CD4-positive, alpha-beta T cell (primary cell): ENCODE results near the gene DDRGK1. TPM values are rescaled to one million over a fixed set of nuclear protein-coding genes. Genes with fewer than 3 reads are reported as not detected.

Experiments
- ATAC-seq: fragments of 200-7000 bp; cut with Tn5 transposase; one replicate; pipeline ENCODE4 v1.10.0; 2022; ENCODE audit warnings: mild to moderate bottlenecking; ENCODE audit not compliant: poor library complexity
- CTCF ChIA-PET: fragments of 350-600 bp; sonication (Branson Sonifier 250); formaldehyde crosslinking; loops from one replicate; lab custom pipeline; 2021; ENCODE audit warnings: antibody characterized with exemption, inconsistent platforms; lab: Charles Lee
- POLR2A ChIA-PET: fragments of 350-600 bp; sonication (Branson Sonifier 250); formaldehyde crosslinking; loops from one replicate; lab custom pipeline; 2021; ENCODE audit warnings: antibody characterized with exemption, inconsistent platforms; lab: Charles Lee
- DNase-seq, 14 experiments: peaks; one replicate each; pipeline ENCODE4 v3.0.0-alpha.2; 2013 to 2020; ENCODE audit warnings: mixed read lengths in 2 of 14
- H3K27ac ChIP-seq, 2 donors: one replicate each; pipeline versions ENCODE4 v1.5.1 to v1.7.0; 2013; ENCODE audit warnings: low read length in 2 of 2, low read depth in 1 of 2, mild to moderate bottlenecking in 1 of 2
- H3K27me3 ChIP-seq, 2 experiments: 1 replicate in 1 of 2; 2 replicates in 1 of 2; pipeline versions ENCODE4 v1.6.1 to v1.7.0; 2013; ENCODE audit warnings: low read length in 2 of 2, control low read depth in 1 of 2, mild to moderate bottlenecking in 1 of 2, moderate library complexity in 1 of 2; ENCODE audit not compliant: insufficient read depth in 2 of 2, control insufficient read depth in 1 of 2
- H3K36me3 ChIP-seq: one replicate; pipeline ENCODE4 v1.6.1; 2013; ENCODE audit warnings: low read length, control low read depth; ENCODE audit not compliant: insufficient read depth
- H3K4me1 ChIP-seq: one replicate; pipeline ENCODE4 v1.6.1; 2013; ENCODE audit warnings: low read length, control low read depth; ENCODE audit not compliant: insufficient read depth
- H3K4me3 ChIP-seq: one replicate; pipeline ENCODE4 v1.5.1; 2013; ENCODE audit warnings: mild to moderate bottlenecking, low read length, moderate library complexity
- H3K9me3 ChIP-seq, 2 experiments: 1 replicate in 1 of 2; 2 replicates in 1 of 2; pipeline versions ENCODE4 v1.6.1 to v1.7.0; 2013; ENCODE audit warnings: low read length in 2 of 2, mild to moderate bottlenecking in 2 of 2, control low read depth in 1 of 2, moderate library complexity in 1 of 2; ENCODE audit not compliant: control insufficient read depth in 1 of 2, insufficient read depth in 1 of 2
- H3K27ac Mint-ChIP-seq: one replicate; pipeline ENCODE4 v1.8.0; 2020; ENCODE audit warnings: mixed read lengths
- H3K27me3 Mint-ChIP-seq: one replicate; pipeline ENCODE4 v1.8.0; 2021; ENCODE audit warnings: mixed read lengths
- H3K36me3 Mint-ChIP-seq: one replicate; pipeline ENCODE4 v1.8.0; 2021; ENCODE audit warnings: low read depth, mixed read lengths
- H3K4me1 Mint-ChIP-seq: one replicate; pipeline ENCODE4 v1.8.0; 2021; ENCODE audit warnings: low read depth, mixed read lengths
- H3K4me3 Mint-ChIP-seq: one replicate; pipeline ENCODE4 v1.8.0; 2020; ENCODE audit warnings: mild to moderate bottlenecking, mixed read lengths
- H3K9me3 Mint-ChIP-seq: one replicate; pipeline ENCODE4 v1.8.0; 2020; ENCODE audit warnings: mixed read lengths
- intact Hi-C, 2 experiments: fragments of 100-400 bp; cut with DNase I in 1 of 2; cut with micrococcal nuclease in 1 of 2; formaldehyde crosslinking; loops; one replicate each; pipeline versions ENCODE4 v1.15.1 to v1.9.0; 2023 to 2025; cut with DNase I, micrococcal nuclease
- total RNA-seq, 174 experiments: library from RNA in 2 of 174; stranded (reverse) in 2 of 174; gene quantifications; one replicate each; pipeline ENCODE4 v1.2.3 and lab custom pipeline; 2021 to 2026
- TF ChIP-seq, protein P1 (sequence below): fragments of 200-600 bp; IDR thresholded peaks from one replicate; pipeline ENCODE4 v1.8.0; 2022; ENCODE audit warnings: antibody characterized with exemption, mild to moderate bottlenecking

Gene DDRGK1
- total RNA-seq, 2 experiments from 2014 or later, result 40.7 to 43.4 TPM

DNA sequence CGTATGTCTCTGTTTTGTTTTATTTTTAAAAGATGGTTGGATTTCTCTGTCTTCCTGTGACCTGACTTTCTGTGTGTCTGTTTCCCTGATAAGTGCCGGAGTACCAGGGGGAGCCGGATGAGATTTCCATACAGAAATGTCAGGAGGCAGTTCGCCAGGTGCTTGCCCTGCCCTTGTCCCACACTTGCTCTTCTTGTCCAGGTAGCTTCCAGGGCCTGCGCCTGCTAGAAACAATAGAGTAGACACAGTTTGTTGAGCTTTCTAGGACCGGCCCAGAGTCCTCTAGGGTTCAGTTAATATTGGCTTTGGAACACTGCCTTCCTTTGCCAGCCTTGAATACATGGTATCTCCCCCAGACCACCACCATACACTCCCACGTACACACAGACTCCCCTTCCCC lies 8.7 kb upstream of the DDRGK1 start:
- H3K4me3 ChIP-seq, result no peak overlapping the region
- POLR2A ChIA-PET, result no interaction called here
- H3K4me1 Mint-ChIP-seq, result peaks cover 26% of the 10 kb centered on the region

DNA sequence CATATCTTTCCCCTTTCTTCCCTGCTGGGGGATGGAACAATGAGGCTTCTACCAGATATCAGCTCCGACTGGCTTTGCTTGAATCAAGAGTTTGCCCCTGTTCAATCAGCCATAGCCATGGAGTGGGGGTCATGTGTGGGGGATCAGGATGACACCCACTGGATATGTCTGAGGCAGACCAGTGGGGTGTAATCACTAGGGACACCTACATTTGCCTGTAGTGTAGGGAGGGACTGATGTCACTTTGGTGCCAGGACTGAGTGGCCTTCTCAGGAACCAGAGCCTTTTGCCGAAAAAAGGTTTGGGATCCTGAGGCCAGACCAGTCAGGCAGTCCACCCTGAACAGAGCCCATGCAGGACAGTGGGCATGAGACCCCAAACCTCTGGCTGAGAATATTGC lies 5.9 kb upstream of the DDRGK1 start:
- ChIA-PET POLR2A (interaction anchor here (0.8 to 3.2 kb wide), 3 partner anchors 13 to 52 kb away, joined by 3 to 23 read pairs (median 3); no protein-coding TSS in a partner anchor), CTCF (interaction anchor here (0.5 to 1.5 kb wide), 2 partner anchors 9 to 42 kb away, joined by 3 to 4 read pairs; no protein-coding TSS in a partner anchor)
- peaks cover 35% of the 10 kb centered on the region for H3K36me3 Mint-ChIP-seq
- H3K27me3 ChIP-seq, result no peaks in the 10 kb centered on the region
- ATAC-seq (no peak), DNase-seq (no peak)
- TF ChIP-seq, protein P1, sequence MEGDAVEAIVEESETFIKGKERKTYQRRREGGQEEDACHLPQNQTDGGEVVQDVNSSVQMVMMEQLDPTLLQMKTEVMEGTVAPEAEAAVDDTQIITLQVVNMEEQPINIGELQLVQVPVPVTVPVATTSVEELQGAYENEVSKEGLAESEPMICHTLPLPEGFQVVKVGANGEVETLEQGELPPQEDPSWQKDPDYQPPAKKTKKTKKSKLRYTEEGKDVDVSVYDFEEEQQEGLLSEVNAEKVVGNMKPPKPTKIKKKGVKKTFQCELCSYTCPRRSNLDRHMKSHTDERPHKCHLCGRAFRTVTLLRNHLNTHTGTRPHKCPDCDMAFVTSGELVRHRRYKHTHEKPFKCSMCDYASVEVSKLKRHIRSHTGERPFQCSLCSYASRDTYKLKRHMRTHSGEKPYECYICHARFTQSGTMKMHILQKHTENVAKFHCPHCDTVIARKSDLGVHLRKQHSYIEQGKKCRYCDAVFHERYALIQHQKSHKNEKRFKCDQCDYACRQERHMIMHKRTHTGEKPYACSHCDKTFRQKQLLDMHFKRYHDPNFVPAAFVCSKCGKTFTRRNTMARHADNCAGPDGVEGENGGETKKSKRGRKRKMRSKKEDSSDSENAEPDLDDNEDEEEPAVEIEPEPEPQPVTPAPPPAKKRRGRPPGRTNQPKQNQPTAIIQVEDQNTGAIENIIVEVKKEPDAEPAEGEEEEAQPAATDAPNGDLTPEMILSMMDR, result no peak
- peaks cover 28% of the 10 kb centered on the region for H3K4me1 ChIP-seq
- intact Hi-C loops, result loop anchor here in 1 of 2 experiments (10.0 kb wide), 1 partner anchor 156 kb away; no protein-coding TSS in a partner anchor
- peaks cover 12% of the 10 kb centered on the region for H3K36me3 ChIP-seq
- no peaks in the 10 kb centered on the region for H3K9me3 Mint-ChIP-seq
- no peaks in the 10 kb centered on the region for H3K9me3 ChIP-seq
- H3K27me3 Mint-ChIP-seq, result no peaks in the 10 kb centered on the region
- H3K4me1 Mint-ChIP-seq, result peaks cover 26% of the 10 kb centered on the region
- H3K27ac Mint-ChIP-seq, result peak overlapping the region; percentile 83
- H3K4me3 ChIP-seq, result peak overlapping the region; percentile 99
- peak overlapping the region; percentile 96 for H3K4me3 Mint-ChIP-seq
- no peak overlapping the region for H3K27ac ChIP-seq

More for the DNA sequence above, 8.7 kb upstream of the DDRGK1 start:
- ATAC-seq (no peak), DNase-seq (no peak)
- TF ChIP-seq, protein P1, result no peak
- Mint-ChIP-seq H3K27me3 (no peaks in the 10 kb centered on the region), H3K36me3 (peaks cover 39% of the 10 kb centered on the region), H3K27ac (no peak overlapping the region), H3K4me3 (peak overlapping the region; percentile 42), H3K9me3 (no peaks in the 10 kb centered on the region)
- Histone ChIP-seq H3K27me3 (no peaks in the 10 kb centered on the region), H3K4me1 (peaks cover 29% of the 10 kb centered on the region), H3K27ac (no peak overlapping the region), H3K9me3 (no peaks in the 10 kb centered on the region), H3K36me3 (peaks cover 17% of the 10 kb centered on the region)
- intact Hi-C loops, result loop anchor here in 1 of 2 experiments (10.0 kb wide), 1 partner anchor 158 kb away; no protein-coding TSS in a partner anchor
- CTCF ChIA-PET, result interaction anchor here (1.4 kb wide), 1 partner anchor 10 kb away, joined by 3 read pairs; no protein-coding TSS in a partner anchor

DNA sequence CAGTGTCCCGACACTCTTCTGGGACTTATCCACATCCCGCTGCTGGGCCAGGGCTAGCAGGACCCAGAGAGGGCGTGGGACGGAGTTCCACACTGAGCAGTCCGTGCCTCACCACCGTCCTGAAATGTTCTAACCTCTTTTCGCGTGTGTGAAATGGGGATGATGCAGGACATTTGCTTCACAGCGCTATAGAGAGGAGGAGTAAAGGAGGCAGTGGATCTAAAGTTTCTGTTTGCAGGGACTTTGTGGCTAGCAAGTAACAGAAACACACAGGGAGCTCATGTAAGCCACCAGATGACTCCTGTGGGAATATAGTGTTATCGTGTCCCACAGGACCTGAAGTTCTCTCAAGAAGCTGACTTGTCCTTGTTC lies 5.5 kb upstream of the DDRGK1 start:
- Histone ChIP-seq H3K27ac (peak overlapping the region; percentile 73 to 89), H3K4me3 (peak overlapping the region; percentile 99), H3K4me1 (peaks cover 28% of the 10 kb centered on the region), H3K9me3 (no peaks in the 10 kb centered on the region), H3K27me3 (no peaks in the 10 kb centered on the region), H3K36me3 (peaks cover 8% of the 10 kb centered on the region)
- H3K27me3 Mint-ChIP-seq, result no peaks in the 10 kb centered on the region
- CTCF ChIA-PET, result interaction anchor here (0.5 to 1.5 kb wide), 2 partner anchors 9 to 42 kb away, joined by 3 to 4 read pairs; no protein-coding TSS in a partner anchor
- peaks cover 35% of the 10 kb centered on the region for H3K36me3 Mint-ChIP-seq
- H3K4me3 Mint-ChIP-seq, result peak overlapping the region; percentile 96
- H3K4me1 Mint-ChIP-seq, result peaks cover 26% of the 10 kb centered on the region
- ATAC-seq, result peak; percentile 12
- DNase-seq, result peak in 2 of 14 experiments; percentile 9 to 19
- POLR2A ChIA-PET, result interaction anchor here (0.8 to 3.2 kb wide), 6 partner anchors 13 to 157 kb away, joined by 3 to 23 read pairs (median 3); no protein-coding TSS in a partner anchor
- no peaks in the 10 kb centered on the region for H3K9me3 Mint-ChIP-seq
- peak overlapping the region; percentile 83 for H3K27ac Mint-ChIP-seq
- intact Hi-C loops, result loop anchor here (5.0 to 10.0 kb wide), 5 partner anchors 93 to 197 kb away; partner anchors contain the start of genes DNAAF9 (in 1 of the 2), GNRH2 (in 1 of the 2), MRPS26 (in 1 of the 2) and OXT (in 1 of the 2)
- TF ChIP-seq, protein P1, result no peak
